ENCODE results near the gene PEX12. TPM values are rescaled to one million over a fixed set of nuclear protein-coding genes. Genes with fewer than 3 reads are reported as not detected.

The PEX12 gene
- total RNA-seq, 2 experiments from 2014 or later, result 5.4 to 6.0 TPM

DNA sequence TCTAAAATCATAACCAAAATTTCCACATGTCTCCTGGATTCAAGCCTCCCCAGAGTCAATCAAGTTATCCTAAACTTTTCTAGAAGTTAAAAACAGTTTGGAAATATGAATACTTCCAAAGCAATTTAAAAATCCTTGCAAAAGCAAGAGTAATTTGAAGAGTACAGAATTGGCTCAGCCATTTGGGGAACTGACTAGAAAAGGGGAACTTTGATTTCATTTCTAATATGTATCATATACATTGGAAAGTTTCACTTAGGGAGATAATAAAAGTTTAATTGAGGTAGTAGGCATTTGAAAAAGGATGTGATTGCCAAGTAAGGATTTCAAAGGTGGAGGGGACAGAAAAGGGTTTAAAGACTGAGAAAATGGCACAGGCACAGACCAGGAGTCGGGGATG lies 31.9 kb downstream of the PEX12 start:
- ChIA-PET CTCF (no interaction called here), POLR2A (no interaction called here)

- ChIA-PET POLR2A (no interaction called here), CTCF (interaction anchor here (0.9 kb wide), 1 partner anchor 11 kb away, joined by 4 read pairs; no protein-coding TSS in a partner anchor)
These were observed 33.2 kb downstream of the PEX12 start for GRCh38 chr17:35545150-35545549.

DNA sequence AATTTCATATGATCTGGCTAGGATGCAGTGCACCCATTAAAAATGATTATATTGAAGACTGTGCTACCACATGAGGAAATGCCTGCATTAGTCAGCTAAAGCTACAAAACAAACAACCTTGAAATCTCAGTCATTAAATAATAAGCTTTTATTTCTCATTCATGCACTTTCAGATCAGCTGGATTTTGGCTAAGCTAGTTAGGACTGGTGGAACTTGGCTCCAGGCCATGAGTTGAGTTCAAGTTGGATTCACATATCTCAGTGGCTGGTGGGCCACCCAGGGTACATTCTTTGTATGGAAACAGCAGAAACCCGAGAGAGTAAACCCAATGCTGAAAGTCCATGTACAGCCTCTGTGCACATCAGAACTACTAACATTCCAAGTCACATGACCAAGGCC lies 34.5 kb downstream of the PEX12 start:
- ChIA-PET CTCF (interaction anchor here (1.1 kb wide), 1 partner anchor 231 kb away, joined by 3 read pairs; no protein-coding TSS in a partner anchor), POLR2A (no interaction called here)

DNA sequence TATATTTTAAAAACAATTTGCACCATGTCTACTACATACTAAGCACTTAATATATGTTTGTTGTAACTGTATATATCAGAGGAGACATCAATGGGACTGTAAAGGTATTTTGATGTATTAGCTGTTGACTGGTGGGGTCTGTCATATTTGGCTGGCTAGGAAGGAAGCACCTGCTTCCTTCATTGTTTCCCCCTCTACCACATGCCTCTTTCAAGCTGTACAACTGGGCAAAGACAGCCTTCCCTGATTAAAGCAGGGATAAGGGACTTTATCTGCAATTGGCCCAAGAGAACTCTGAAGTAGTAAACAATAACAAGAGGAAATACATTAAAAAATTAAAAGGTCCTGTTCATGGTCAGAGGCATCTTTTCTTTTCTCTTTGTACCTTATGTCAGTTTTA lies 35.4 kb downstream of the PEX12 start:
- CTCF ChIA-PET, result interaction anchor here (0.9 to 1.4 kb wide), 4 partner anchors 13 to 231 kb away, joined by 3 to 4 read pairs (median 4); no protein-coding TSS in a partner anchor
- POLR2A ChIA-PET, result no interaction called here

DNA sequence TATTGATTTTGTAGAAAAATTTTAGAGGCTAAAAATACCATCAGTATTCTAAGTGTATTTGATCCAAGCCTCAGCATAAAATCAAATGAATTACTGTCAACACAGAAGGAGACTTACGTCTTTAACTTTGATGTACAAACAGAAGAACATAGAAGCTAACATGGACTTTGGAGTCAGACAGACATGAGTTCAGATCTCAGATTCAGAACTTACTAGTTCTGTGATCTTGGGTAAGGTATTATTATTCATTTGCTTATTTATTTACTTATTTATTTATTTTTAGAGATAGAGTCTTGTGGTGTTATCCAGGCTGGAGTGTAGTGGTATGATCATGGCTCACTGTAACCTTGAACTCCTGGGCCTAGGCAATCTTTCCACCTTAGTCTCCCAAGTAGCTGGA lies 36.9 kb downstream of the PEX12 start:
- POLR2A ChIA-PET, result no interaction called here
- CTCF ChIA-PET, result interaction anchor here (1.6 to 9.6 kb wide), 2 partner anchors 37 to 230 kb away, joined by 3 to 96 read pairs; partner anchors contain the start of gene PEX12

- CTCF ChIA-PET, result interaction anchor here (0.6 to 9.6 kb wide), 3 partner anchors 38 to 229 kb away, joined by 3 to 96 read pairs (median 3); partner anchors contain the start of gene PEX12
These were observed 37.6 kb downstream of the PEX12 start for GRCh38 chr17:35540589-35541404.

GRCh38 chr17:35539659-35540026 lies 38.7 kb downstream of the PEX12 start:
- ChIA-PET CTCF (interaction anchor here (0.6 to 9.6 kb wide), 10 partner anchors 52 to 398 kb away, joined by 3 to 96 read pairs (median 3); partner anchors contain the start of genes SLFN11 and SLFN13), POLR2A (interaction anchor here (0.7 to 1.3 kb wide), 4 partner anchors 15 to 297 kb away, joined by 3 to 8 read pairs (median 5); partner anchors contain the start of genes SLFN11 and SLFN5)

More at GRCh38 chr17:35540589-35541404, 37.6 kb downstream of the PEX12 start:
- POLR2A ChIA-PET, result no interaction called here

- ChIA-PET CTCF (interaction anchor here (0.9 to 9.6 kb wide), 9 partner anchors 11 to 391 kb away, joined by 3 to 96 read pairs (median 3); partner anchors contain the start of genes PEX12 and SLFN11), POLR2A (interaction anchor here (1.0 to 3.5 kb wide), 4 partner anchors 30 to 324 kb away, joined by 3 to 24 read pairs (median 6); partner anchors contain the start of genes SLFN11 and SLFN5)
These were observed 40.7 kb downstream of the PEX12 start, which contains the start of gene SLFN12L for GRCh38 chr17:35537601-35538141. Gene SLFN12L, minus strand, starts transcription at chr17:35537678. Its CDS starts 15,314 bp downstream, at chr17:35522364.

DNA sequence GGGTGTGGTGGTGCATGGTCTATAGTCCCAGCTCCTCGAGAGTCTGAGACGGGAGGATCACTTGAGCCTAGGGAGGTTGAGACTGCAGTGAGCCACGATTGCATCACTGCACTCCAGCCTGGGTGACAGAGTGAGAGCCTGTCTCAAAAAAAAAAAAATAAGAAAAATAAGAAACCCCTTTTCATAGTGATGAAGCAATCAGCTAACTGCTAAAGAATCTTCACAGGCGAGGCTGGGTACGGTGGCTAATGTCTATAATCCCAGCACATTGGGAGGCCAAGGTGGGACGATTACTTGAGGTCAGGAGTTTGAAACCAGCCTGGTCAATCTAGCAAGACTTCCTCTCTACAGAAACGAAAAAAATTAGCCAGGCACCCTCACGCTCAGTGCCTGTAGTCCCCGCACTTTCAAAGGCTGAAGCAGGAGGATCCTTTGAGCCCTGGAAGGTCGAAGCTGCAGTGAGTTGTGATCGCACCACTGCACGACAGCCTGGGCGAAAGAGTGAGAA lies 41.7 kb downstream of the PEX12 start:
- CTCF ChIA-PET, result interaction anchor here (0.6 to 9.6 kb wide), 7 partner anchors 17 to 622 kb away, joined by 3 to 96 read pairs (median 3); partner anchors contain the start of gene SLFN11
- POLR2A ChIA-PET, result interaction anchor here (0.7 to 3.5 kb wide), 8 partner anchors 42 to 552 kb away, joined by 3 to 24 read pairs (median 4); partner anchors contain the start of genes PEX12, SLFN11 and SLFN5

- POLR2A ChIA-PET, result interaction anchor here (0.7 to 3.5 kb wide), 4 partner anchors 44 to 351 kb away, joined by 5 to 24 read pairs (median 6); partner anchors contain the start of gene SLFN11
- CTCF ChIA-PET, result interaction anchor here (1.0 to 9.6 kb wide), 4 partner anchors 15 to 224 kb away, joined by 3 to 96 read pairs (median 4); no protein-coding TSS in a partner anchor
These were observed 43.0 kb downstream of the PEX12 start for GRCh38 chr17:35535406-35535805.

GRCh38 chr17:35534576-35535093 lies 43.7 kb downstream of the PEX12 start:
- ChIA-PET POLR2A (interaction anchor here (0.6 to 1.9 kb wide), 6 partner anchors 44 to 350 kb away, joined by 3 to 8 read pairs (median 4); no protein-coding TSS in a partner anchor), CTCF (interaction anchor here (0.7 to 9.6 kb wide), 5 partner anchors 13 to 223 kb away, joined by 3 to 96 read pairs (median 3); partner anchors contain the start of gene PEX12)

DNA sequence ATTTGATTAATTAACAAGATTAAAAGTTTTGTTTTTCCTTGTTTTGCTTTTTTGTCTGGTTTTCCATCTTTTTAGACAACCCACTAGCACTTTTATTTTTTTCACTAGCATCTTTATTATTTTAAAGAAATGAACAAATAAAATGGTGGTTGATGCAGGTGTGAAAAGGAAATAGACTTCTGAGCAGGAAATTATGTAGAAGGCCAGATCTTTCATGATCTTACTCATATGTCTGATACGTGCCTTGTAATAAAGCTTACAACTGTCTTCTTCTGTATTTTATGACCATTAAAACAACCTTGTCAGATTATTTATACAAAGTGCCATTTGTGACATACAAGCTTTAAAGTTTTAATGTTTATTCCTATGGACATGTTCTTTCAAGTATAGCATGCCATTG lies 47.2 kb downstream of the PEX12 start:
- POLR2A ChIA-PET, result interaction anchor here (0.6 to 1.6 kb wide), 3 partner anchors 44 to 157 kb away, joined by 3 to 8 read pairs (median 5); partner anchors contain the start of gene SLFN11
- CTCF ChIA-PET, result interaction anchor here (0.6 to 2.2 kb wide), 3 partner anchors 44 to 283 kb away, joined by 3 to 7 read pairs (median 7); no protein-coding TSS in a partner anchor

GRCh38 chr17:35529866-35530265 lies 48.5 kb downstream of the PEX12 start:
- ChIA-PET POLR2A (interaction anchor here (1.0 kb wide), 1 partner anchor 8 kb away, joined by 9 read pairs; no protein-coding TSS in a partner anchor), CTCF (interaction anchor here (0.6 to 1.1 kb wide), 7 partner anchors 13 to 270 kb away, joined by 3 to 5 read pairs (median 4); no protein-coding TSS in a partner anchor)

DNA sequence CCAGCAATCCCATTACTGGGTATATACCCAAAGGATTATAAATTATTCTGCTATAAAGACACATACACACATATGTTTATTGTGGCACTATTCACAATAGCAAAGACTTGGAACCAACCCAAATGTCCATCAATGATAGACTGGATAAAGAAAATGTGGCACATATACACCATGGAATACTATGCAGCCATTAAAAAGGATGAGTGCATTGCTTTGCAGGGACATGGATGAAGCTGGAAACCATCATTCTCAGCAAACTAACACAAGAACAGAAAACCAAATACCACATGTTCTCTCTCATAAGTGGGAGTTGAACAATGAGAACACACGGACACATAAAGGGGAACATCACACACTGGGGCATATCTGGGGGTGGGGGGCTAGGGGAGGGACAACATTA lies 49.0 kb downstream of the PEX12 start:
- POLR2A ChIA-PET, result interaction anchor here (1.0 kb wide), 1 partner anchor 8 kb away, joined by 9 read pairs; no protein-coding TSS in a partner anchor
- CTCF ChIA-PET, result interaction anchor here (0.6 to 1.1 kb wide), 4 partner anchors 14 to 186 kb away, joined by 3 to 5 read pairs (median 4); no protein-coding TSS in a partner anchor

Other genes with a start within 250 kb of the PEX12 start
- gene SLFN11, start 204.9 kb downstream of the PEX12 start, total RNA-seq, result 10 to 100 TPM; 45.4 to 50.6 TPM
- 1 to 10 TPM; 6.7 to 7.5 TPM for gene SLFN12, start 146.1 kb downstream of the PEX12 start, total RNA-seq
- gene SLFN13, start 129.8 kb downstream of the PEX12 start, total RNA-seq, result 10 to 100 TPM; 23.3 to 24.3 TPM
- 10 to 100 TPM; 42.8 TPM for gene SLFN12L, start 40.9 kb downstream of the PEX12 start, total RNA-seq
- under 1 TPM; 0.19 to 0.32 TPM for gene SLFN14, start 17.8 kb downstream of the PEX12 start, total RNA-seq
- 100 to 1,000 TPM; 162 to 163 TPM for gene AP2B1, start 8.8 kb upstream of the PEX12 start, total RNA-seq
- under 1 TPM; 0.53 to 0.73 TPM for gene RASL10B, start 153.1 kb upstream of the PEX12 start, total RNA-seq
- under 1 TPM; 0.10 to 0.15 TPM for gene GAS2L2, start 174.7 kb upstream of the PEX12 start, total RNA-seq
- not detected for gene C17orf50, start 182.3 kb upstream of the PEX12 start, total RNA-seq
- gene MMP28, start 217.1 kb upstream of the PEX12 start, total RNA-seq, result not detected
- 100 to 1,000 TPM; 316 to 323 TPM for gene TAF15, start 230.9 kb upstream of the PEX12 start, total RNA-seq